HG02642 (cell line): ENCODE results near the gene KMT5C.

ENCODE experiments used
- ATAC-seq: cut with Tn5 transposase; IDR thresholded peaks from one replicate; pipeline ENCODE4 v1.9.1; 2021; ENCODE audit warnings: mild to moderate bottlenecking; ENCODE audit not compliant: unreplicated experiment, poor library complexity

The KMT5C gene

GRCh38 chr19:55345818-55346724, 6.4 kb downstream of the KMT5C start:
- no peak for ATAC-seq

- ATAC-seq, result no peak
Observed at GRCh38 chr19:55346725-55347441, 7.2 kb downstream of the KMT5C start.

- no peak for ATAC-seq
Observed at GRCh38 chr19:55347442-55348009, 7.8 kb downstream of the KMT5C start.

- no peak for ATAC-seq
Observed at GRCh38 chr19:55348317-55349034, 8.8 kb downstream of the KMT5C start.

GRCh38 chr19:55350620-55351315, 11.1 kb downstream of the KMT5C start:
- no peak for ATAC-seq

- ATAC-seq, result no peak
Observed at GRCh38 chr19:55352040-55352439, 12.4 kb downstream of the KMT5C start.

- ATAC-seq, result no peak
Observed at GRCh38 chr19:55352549-55353145, 13.0 kb downstream of the KMT5C start.

- ATAC-seq, result no peak
Observed at GRCh38 chr19:55353356-55353802, 13.7 kb downstream of the KMT5C start.

- ATAC-seq, result peak; percentile 63
Observed at GRCh38 chr19:55353803-55354697, 14.4 kb downstream of the KMT5C start.

GRCh38 chr19:55354698-55355212, 15.1 kb downstream of the KMT5C start, which contains the start of gene COX6B2:
COX6B2 (minus strand) TSS chr19:55354719; CDS start chr19:55354521, 198 bp downstream.
- no peak for ATAC-seq

- no peak for ATAC-seq
Observed at GRCh38 chr19:55355213-55355821, 15.6 kb downstream of the KMT5C start.

GRCh38 chr19:55358493-55358892, 18.8 kb downstream of the KMT5C start:
- ATAC-seq, result no peak

- ATAC-seq, result no peak
Observed at GRCh38 chr19:55358943-55359908, 19.6 kb downstream of the KMT5C start.

GRCh38 chr19:55360902-55361301, 21.2 kb downstream of the KMT5C start:
- no peak for ATAC-seq

GRCh38 chr19:55362174-55362989, 22.7 kb downstream of the KMT5C start:
- no peak for ATAC-seq
